HL-60 (cell line): ENCODE results near the gene PTTG1.

Experiments used
- DNase-seq, 2 experiments: peaks; one replicate each; pipeline ENCODE4 v3.0.0-alpha.2; 2010 to 2020; ENCODE audit warnings: low read depth in 1 of 2, low spot score in 1 of 2
- H3K27ac ChIP-seq: fragments of 250-450 bp; sonication (Bioruptor Pico); replicated peaks from 2 replicates; pipeline ENCODE4 v1.5.1; 2020; ENCODE audit warnings: mild to moderate bottlenecking, moderate library complexity
- H3K27me3 ChIP-seq: fragments of 250-450 bp; sonication (Bioruptor Pico); 2 replicates; pipeline ENCODE4 v1.5.1; 2021; ENCODE audit warnings: mild to moderate bottlenecking, moderate library complexity; ENCODE audit not compliant: insufficient read depth, poor library complexity, severe bottlenecking
- H3K4me3 ChIP-seq: replicated peaks from 2 replicates; pipeline ENCODE4 v1.5.1; 2011; ENCODE audit warnings: mild to moderate bottlenecking, control low read depth, low read length; ENCODE audit not compliant: insufficient read depth
- GABPA ChIP-seq: IDR thresholded peaks from 2 replicates; pipeline ENCODE4 v1.6.1; 2012; ENCODE audit warnings: low read depth
- POLR2AphosphoS5 ChIP-seq: IDR thresholded peaks from 2 replicates; pipeline ENCODE4 v1.6.1; 2012; ENCODE audit warnings: low read depth
- SPI1 ChIP-seq: IDR thresholded peaks from 2 replicates; pipeline ENCODE4 v1.6.1; 2012; ENCODE audit warnings: low read depth, mild to moderate bottlenecking, borderline replicate concordance
- TF ChIP-seq, protein P1 (sequence below): IDR thresholded peaks from 2 replicates; pipeline ENCODE4 v1.6.1; 2012; ENCODE audit warnings: low read depth; ENCODE audit not compliant: insufficient replicate concordance
- TF ChIP-seq, protein P2 (sequence below): IDR thresholded peaks from one replicate; pipeline ENCODE4 v1.5.1; 2011; ENCODE audit warnings: low read length, control low read depth, inconsistent platforms; ENCODE audit not compliant: insufficient read depth

The PTTG1 gene

DNA sequence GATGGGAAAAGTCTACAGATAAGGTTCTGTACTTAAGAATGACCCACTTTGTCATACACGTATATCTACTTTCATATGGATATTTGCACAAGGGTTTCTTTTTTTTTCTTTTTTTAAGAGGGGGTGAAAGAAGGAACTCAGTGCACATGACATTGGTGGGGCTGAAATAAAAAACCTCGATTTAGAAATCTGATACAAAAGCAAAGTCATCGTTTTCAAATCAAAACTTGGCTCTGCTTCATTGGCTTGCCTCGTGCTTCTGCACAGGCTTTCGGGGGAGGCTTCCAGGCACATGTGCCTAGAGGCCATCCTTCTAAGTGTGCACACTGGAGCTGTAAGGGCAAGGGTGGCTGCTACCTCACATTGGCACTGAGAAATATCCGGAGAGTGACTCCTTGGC, 31.1 kb downstream of the PTTG1 start:
- TF ChIP-seq GABPA (no peak), SPI1 (no peak), POLR2AphosphoS5 (no peak)
- TF ChIP-seq, protein P1, sequence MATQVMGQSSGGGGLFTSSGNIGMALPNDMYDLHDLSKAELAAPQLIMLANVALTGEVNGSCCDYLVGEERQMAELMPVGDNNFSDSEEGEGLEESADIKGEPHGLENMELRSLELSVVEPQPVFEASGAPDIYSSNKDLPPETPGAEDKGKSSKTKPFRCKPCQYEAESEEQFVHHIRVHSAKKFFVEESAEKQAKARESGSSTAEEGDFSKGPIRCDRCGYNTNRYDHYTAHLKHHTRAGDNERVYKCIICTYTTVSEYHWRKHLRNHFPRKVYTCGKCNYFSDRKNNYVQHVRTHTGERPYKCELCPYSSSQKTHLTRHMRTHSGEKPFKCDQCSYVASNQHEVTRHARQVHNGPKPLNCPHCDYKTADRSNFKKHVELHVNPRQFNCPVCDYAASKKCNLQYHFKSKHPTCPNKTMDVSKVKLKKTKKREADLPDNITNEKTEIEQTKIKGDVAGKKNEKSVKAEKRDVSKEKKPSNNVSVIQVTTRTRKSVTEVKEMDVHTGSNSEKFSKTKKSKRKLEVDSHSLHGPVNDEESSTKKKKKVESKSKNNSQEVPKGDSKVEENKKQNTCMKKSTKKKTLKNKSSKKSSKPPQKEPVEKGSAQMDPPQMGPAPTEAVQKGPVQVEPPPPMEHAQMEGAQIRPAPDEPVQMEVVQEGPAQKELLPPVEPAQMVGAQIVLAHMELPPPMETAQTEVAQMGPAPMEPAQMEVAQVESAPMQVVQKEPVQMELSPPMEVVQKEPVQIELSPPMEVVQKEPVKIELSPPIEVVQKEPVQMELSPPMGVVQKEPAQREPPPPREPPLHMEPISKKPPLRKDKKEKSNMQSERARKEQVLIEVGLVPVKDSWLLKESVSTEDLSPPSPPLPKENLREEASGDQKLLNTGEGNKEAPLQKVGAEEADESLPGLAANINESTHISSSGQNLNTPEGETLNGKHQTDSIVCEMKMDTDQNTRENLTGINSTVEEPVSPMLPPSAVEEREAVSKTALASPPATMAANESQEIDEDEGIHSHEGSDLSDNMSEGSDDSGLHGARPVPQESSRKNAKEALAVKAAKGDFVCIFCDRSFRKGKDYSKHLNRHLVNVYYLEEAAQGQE: no peak
- TF ChIP-seq, protein P2, sequence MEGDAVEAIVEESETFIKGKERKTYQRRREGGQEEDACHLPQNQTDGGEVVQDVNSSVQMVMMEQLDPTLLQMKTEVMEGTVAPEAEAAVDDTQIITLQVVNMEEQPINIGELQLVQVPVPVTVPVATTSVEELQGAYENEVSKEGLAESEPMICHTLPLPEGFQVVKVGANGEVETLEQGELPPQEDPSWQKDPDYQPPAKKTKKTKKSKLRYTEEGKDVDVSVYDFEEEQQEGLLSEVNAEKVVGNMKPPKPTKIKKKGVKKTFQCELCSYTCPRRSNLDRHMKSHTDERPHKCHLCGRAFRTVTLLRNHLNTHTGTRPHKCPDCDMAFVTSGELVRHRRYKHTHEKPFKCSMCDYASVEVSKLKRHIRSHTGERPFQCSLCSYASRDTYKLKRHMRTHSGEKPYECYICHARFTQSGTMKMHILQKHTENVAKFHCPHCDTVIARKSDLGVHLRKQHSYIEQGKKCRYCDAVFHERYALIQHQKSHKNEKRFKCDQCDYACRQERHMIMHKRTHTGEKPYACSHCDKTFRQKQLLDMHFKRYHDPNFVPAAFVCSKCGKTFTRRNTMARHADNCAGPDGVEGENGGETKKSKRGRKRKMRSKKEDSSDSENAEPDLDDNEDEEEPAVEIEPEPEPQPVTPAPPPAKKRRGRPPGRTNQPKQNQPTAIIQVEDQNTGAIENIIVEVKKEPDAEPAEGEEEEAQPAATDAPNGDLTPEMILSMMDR: no peak
- no peak for DNase-seq
- H3K27ac ChIP-seq: no peak overlapping the region
- no peaks in the 10 kb centered on the region for H3K27me3 ChIP-seq
- H3K4me3 ChIP-seq: no peak overlapping the region

DNA sequence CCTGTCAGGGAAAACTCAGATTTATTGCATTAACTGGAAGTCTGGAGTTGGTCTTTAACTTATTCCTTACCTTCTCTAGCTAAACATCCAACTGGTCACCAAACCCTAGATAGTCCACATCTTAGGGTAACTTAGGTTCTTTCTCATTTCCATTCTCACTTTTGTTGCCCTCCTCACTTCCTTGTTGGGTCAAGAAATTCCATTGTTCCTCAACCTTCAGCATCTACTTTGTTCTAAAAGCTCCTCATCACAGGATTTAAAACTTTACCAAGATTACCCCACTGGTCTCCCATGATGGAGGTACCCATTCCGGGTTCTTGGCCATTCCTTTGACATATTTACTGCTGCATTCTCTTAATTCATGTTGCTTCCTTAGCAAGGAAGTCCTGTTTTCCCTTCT, 32.1 kb downstream of the PTTG1 start:
- Histone ChIP-seq H3K27ac (no peak overlapping the region), H3K4me3 (no peak overlapping the region), H3K27me3 (no peaks in the 10 kb centered on the region)
- DNase-seq: no peak
- TF ChIP-seq, protein P1: no peak
- TF ChIP-seq SPI1 (no peak), POLR2AphosphoS5 (no peak), GABPA (no peak)
- TF ChIP-seq, protein P2: no peak

DNA sequence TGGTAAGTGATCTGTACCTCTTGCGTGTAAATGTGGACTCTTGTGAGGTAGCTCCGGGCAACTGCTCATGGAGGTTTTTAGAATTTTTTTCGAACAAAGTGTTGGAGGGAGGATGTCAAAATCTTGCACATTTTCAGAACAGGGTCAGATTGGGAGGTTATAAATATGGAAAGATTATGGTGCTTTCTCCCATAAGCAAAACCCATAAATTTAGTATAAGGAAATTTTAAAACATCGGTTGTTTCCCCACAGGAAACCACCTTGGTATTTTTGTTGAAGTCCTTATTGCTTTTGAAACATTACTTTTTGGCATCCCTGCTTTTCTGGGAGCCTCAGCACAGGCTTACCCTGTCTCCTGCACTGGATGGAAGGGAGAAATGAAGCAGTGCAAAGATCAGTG, 33.9 kb downstream of the PTTG1 start:
- H3K4me3 ChIP-seq: no peak overlapping the region

More for the DNA sequence above, 33.9 kb downstream of the PTTG1 start:
- TF ChIP-seq SPI1: no peak
- TF ChIP-seq, protein P2: no peak
- TF ChIP-seq, protein P1: no peak
- no peak for TF ChIP-seq POLR2AphosphoS5
- no peak for TF ChIP-seq GABPA
- H3K27ac ChIP-seq: no peak overlapping the region
- no peaks in the 10 kb centered on the region for H3K27me3 ChIP-seq
- DNase-seq: no peak
